GM04503 (cell line): ENCODE measurements around the gene BACE1.
A peak's percentile ranks its signal among the peaks of the same experiment; 100 is the strongest.

Experiments used
- DNase-seq: peaks from one replicate; pipeline ENCODE4 v3.0.0-alpha.2; 2012; ENCODE audit warnings: low read depth

BACE1 gene

DNA sequence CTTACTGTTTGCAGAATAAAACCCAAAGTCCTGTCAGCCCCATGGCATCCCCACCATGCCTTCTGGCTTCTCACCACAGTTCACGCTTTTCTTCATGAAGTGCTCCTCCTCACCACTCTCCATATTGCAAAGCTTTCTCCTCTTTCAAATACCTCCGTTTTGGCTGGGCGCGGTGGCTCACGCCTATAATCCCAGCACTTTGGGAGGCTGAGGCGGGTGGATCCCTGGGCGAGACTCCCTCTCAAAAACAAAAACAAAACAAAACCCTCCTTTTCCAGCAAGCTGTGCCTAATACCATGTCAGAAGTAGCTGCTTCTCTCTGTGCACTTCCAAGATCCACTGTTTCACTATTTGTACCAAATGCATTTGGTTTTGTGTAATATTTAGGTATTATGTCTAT is 6.7 kb downstream of the BACE1 start:
- no peak for DNase-seq

DNA sequence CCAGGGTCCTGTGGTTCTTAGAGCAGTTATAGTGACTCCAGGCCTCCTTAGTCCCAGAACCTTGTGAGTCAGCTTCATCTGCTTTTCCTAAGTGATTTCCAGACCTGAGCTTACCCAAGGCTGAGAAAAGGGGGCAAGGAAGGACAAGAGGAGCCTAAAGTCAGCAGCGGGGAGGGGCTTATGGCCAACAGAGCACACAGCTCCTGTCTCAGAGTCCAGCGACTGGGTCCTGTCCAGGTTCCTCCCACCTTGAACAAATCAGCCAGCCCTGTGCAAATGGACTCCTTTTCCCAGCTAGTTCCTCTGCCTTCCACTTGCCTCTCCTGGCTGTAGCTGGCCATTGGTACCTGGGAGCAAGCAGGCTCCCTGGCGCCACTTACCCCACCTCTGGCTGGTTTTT is 10.9 kb downstream of the BACE1 start:
- no peak for DNase-seq

GRCh38 chr11:117303646-117304315 is 12.3 kb downstream of the BACE1 start:
- DNase-seq, result no peak

DNA sequence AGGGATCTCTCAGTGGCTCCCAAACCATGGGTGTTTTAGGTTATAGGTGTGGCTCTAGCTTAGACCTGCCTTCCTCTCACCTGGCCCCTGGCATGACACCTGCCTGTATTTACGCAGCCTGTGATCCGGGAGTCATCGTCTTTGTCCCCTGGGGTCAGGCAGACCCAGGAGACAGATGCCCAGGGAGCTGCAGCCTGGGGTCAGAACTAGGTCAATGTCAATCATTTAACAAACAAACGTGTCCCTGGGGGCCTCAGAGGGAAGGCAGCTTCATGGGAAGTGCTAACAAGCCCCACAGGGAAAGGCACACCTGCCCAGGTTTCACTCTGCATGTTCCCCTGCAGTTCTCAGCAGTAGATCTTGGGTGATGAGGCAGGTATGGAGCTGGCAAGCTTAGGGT is 13.0 kb downstream of the BACE1 start:
- DNase-seq, result no peak

GRCh38 chr11:117302228-117302627 is 13.8 kb downstream of the BACE1 start:
- DNase-seq, result no peak

DNA sequence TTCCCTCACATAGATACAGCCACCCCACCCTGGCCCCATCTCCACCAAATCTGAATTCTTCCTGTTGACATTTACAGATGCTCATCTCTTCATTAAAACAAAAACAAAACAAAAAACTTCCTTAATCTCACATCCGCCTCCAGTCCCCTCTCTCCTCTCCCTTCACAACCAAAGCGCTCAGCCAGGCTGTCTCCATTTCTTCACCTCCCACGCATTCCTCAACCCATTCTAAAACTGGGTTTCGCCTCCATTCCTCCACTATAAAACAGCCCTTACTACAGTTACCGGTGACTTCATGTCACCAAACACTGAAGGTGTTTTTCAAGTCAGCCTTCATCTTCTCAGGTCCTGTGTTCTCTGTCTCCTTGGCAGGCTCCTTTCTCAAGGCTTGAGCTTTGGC is 15.3 kb downstream of the BACE1 start:
- DNase-seq, result no peak

DNA sequence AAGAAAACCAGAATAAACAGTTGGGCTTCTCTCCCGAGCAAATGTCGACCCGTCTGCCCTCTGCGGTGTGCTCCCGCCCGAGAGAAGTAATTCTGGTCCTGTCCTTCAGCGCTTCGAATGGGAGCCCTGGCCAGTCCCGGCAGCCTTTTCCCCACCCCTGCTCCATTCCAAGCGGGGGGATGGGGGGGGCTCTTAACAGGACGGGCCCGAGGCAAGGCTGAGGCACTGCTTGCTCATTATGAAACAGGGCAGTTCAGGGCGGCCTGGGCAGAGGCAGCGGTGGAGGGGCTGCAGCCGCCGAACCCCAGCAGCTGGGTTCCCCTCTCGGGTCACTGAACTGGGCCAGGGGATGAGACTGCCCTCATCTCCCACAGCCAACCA is 15.8 kb downstream of the BACE1 start:
- DNase-seq, result no peak

GRCh38 chr11:117299351-117300282 is 16.4 kb downstream of the BACE1 start:
- no peak for DNase-seq

GRCh38 chr11:117298195-117298594 is 17.9 kb downstream of the BACE1 start:
- DNase-seq, result no peak

- DNase-seq, result no peak
Observed at GRCh38 chr11:117296881-117297280, 19.2 kb downstream of the BACE1 start.

GRCh38 chr11:117295438-117296137 is 20.5 kb downstream of the BACE1 start:
- DNase-seq, result no peak

GRCh38 chr11:117292616-117293015 is 23.4 kb downstream of the BACE1 start:
- DNase-seq, result no peak

DNA sequence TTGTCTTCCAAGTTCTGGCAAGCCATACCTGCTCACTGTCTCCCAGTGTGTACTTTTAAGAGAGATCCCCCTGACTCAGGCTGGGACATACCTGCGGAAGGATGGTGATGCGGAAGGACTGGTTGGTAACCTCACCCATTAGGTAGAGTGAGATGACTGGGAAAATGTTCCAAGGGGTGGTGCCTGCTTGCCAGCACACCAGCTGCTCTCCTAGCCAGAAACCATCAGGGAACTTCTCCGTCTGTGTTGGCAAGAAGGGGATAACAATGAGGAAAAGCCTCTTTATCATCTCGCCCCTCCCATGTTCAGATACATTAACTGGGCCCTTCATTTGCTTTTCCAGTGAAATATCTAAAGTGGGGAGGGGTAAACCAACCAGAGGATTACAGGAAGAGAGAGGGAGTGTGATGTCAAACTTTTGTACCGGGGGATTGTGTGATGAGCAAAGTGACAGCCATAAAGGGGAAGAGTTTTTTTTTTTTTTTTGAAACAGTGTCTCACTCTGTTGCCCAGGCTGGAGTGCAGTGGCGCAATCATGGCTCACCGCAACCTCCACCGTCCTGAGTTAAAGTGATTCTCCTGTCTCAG is 25.2 kb downstream of the BACE1 start, which contains the start of gene BACE1-AS:
BACE1-AS (plus strand) TSS at position 538 of the 588 bp plus-strand sequence.
- DNase-seq, result no peak

DNA sequence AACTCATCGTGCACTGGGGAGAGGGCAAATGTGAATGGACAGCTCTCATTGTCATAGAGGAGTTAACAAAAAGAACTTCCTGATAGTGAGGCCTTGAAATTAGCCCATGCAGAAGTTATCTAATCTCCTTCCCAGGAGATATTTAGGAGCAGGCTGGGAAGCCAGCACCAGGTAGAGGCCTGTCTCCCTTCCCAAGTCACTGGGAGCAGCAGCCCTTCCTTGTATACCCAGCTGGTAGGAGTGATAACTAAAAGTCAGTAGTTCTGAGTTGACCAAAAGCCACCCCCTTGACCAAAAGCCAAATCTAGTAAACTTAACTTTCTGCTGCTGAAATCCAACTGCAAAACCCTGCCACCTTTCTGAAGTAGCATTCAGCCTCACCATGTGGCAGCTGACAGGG is 26.3 kb downstream of the BACE1 start:
- DNase-seq, result no peak

- no peak for DNase-seq
Observed at GRCh38 chr11:117287668-117288067, 28.4 kb downstream of the BACE1 start.

DNA sequence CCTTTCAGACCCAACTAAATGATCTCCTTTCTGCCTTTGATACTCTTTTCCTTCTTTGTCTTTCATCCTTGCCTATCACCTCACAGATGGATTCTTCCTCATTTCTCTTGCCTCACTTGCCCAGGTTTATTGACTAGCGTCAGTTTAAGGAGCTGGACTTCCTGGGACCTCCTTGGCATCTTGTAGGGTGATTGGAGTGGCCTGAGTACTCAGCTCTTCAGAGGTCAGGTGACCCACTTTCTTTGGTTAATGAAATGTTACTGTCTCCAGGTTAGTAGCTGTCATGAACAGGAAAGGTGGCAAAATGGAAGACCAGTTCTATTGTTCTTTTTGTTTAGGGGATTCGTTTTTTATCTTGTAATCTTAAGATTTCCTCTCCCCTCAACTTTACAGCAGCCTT is 29.5 kb downstream of the BACE1 start:
- no peak for DNase-seq

DNA sequence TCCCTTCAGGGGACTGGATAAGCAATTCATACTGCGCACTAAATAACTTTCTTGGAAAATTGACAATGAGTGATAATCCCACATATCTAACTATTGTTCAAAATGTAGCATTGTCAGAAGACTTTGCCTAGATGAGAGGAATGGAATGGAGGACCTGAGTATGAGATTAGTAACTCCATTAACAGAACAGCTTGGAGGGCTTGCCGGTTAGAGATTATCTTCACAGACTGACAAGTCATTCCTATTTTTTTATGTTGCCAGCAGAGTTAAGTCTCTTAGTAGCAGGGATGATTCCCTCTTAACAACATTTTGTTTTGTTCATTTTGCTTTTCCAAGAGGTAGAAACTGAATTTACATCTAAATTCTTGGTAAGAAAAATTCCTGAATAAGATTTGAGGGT is 32.0 kb downstream of the BACE1 start:
- no peak for DNase-seq

GRCh38 chr11:117282956-117283355 is 33.1 kb downstream of the BACE1 start:
- no peak for DNase-seq

- no peak for DNase-seq
Observed at GRCh38 chr11:117281869-117282268, 34.2 kb downstream of the BACE1 start.

DNA sequence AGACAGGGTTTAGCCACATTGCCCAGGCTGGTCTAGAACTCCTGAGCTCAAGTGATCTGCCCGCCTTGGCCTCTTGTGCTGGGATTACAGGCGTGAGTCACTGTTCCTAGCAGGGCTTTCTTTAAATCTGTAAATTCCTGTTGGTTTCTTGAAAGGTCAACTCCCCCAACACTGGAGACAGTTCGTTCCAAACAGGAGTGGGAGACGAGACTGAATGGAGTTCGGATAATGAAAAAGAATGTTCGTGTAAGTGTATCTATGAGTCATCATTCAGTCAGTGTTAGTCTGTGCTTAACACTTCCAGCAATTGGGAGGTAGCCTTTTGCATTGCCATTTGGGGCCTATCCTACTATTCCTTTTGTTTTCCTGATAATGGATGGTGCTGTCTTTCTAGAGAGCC is 34.9 kb downstream of the BACE1 start:
- DNase-seq, result peak; percentile 98

GRCh38 chr11:117279711-117280376 is 36.2 kb downstream of the BACE1 start:
- DNase-seq, result no peak

- DNase-seq, result no peak
Observed at GRCh38 chr11:117278347-117278746, 37.7 kb downstream of the BACE1 start.
